ENCODE data around the gene ICA1L. TPM values are rescaled to one million over a fixed set of nuclear protein-coding genes. Genes with fewer than 3 reads are reported as not detected.

ICA1L gene
- total and polyA plus RNA-seq, 2 of the 8 experiments (the other 6 are each of a cell fraction or from before 2014, with no cell fraction given) = 1.1 to 3.4 TPM

- no peaks in the 10 kb centered on the region for H3K79me2 ChIP-seq (ENCODE audit: control insufficient read depth in 1 of 2, insufficient read depth in 2 of 2, low read length in 2 of 2)
- no peak overlapping the region for H2BK120ac ChIP-seq (replicated peaks; ENCODE audit: low read depth, low read length)
- no peak for TF ChIP-seq SIRT6 (IDR thresholded peaks at IDR 0.05; ENCODE audit: low read length)
- no peak for TF ChIP-seq CBX5 (IDR thresholded peaks at IDR 0.05; ENCODE audit: low read depth, low read length)
- TF ChIP-seq SIX5 (IDR thresholded peaks at IDR 0.05; ENCODE audit: low read depth, low read length) = no peak
- TF ChIP-seq HDAC2 (IDR thresholded peaks at IDR 0.05; ENCODE audit: borderline replicate concordance in 1 of 2, low read depth in 2 of 2, low read length in 2 of 2) = no peak
- no peak for TF ChIP-seq BCL11A (IDR thresholded peaks at IDR 0.05; ENCODE audit: low read depth in 2 of 2, low read length in 2 of 2)
- no peak for TF ChIP-seq E2F6 (IDR thresholded peaks at IDR 0.05)
- no peaks in the 10 kb centered on the region for H3K27me3 ChIP-seq (replicated peaks in 1 of 4; ENCODE audit: control insufficient read depth in 3 of 4, extremely low read depth in 1 of 4, insufficient read depth in 3 of 4, low read length in 3 of 4)
- H2BK20ac ChIP-seq (ENCODE audit: low read length) = no peak overlapping the region
- no peak overlapping the region for H2BK5ac ChIP-seq (ENCODE audit: low read depth, low read length)
- no peak overlapping the region for H3K27ac ChIP-seq (ENCODE audit: low read depth, low read length)
- no peak for DNase-seq (ENCODE audit: low read depth in 1 of 2, low spot score in 2 of 2)
- no peaks in the 10 kb centered on the region for H3K36me3 ChIP-seq (ENCODE audit: control insufficient read depth in 2 of 4, insufficient read depth in 4 of 4, low read length in 3 of 4)
- no peak overlapping the region for H3K56ac ChIP-seq (replicated peaks; ENCODE audit: insufficient read length, low read depth, low read length)
- no peaks in the 10 kb centered on the region for H3K9me3 ChIP-seq (ENCODE audit: insufficient read depth in 2 of 2, low read depth in 1 of 2, low read length in 1 of 2)
- H3K14ac ChIP-seq (ENCODE audit: insufficient read length) = no peak overlapping the region
- H4K5ac ChIP-seq (ENCODE audit: insufficient read length, low read depth, low read length) = no peak overlapping the region
- H2BK15ac ChIP-seq (ENCODE audit: low read length) = 0 out of 2 replicates have a peak overlapping the region, but pooled peaks have one; percentile 31
- FAIRE-seq = no peak
- no peak overlapping the region for H2AK5ac ChIP-seq (ENCODE audit: low read depth, low read length)
- no peaks in the 10 kb centered on the region for H3K4me1 ChIP-seq (replicated peaks in 1 of 4; ENCODE audit: control insufficient read depth in 3 of 4, insufficient read depth in 4 of 4, low read length in 3 of 4)
- H3K4me2 ChIP-seq (ENCODE audit: insufficient read depth in 1 of 2, low read depth in 2 of 2, low read length in 2 of 2) = no peak overlapping the region
- no peak overlapping the region for H3K9ac ChIP-seq (replicated peaks in 1 of 4; ENCODE audit: extremely low read depth in 1 of 4, low read depth in 3 of 4, low read length in 3 of 4)
- WGBS, 2 experiments (ENCODE audit: extremely low coverage in 1 of 2, insufficient coverage in 1 of 2, insufficient read length in 1 of 2, insufficient replicate concordance in 2 of 2, low coverage in 1 of 2, low lambda C conversion rate in 2 of 2, missing lambda C conversion rate in 1 of 2) = 95% methylated on average over 3 of the region's 3 CpGs; no CpG with 5 or more reads in 1 of the 2 experiments
- H3K4ac ChIP-seq (replicated peaks; ENCODE audit: insufficient read length, low read depth, low read length) = no peak overlapping the region
- no peaks in the 10 kb centered on the region for H3K23me2 ChIP-seq (ENCODE audit: low read depth, low read length)
- ChIA-PET POLR2A (ENCODE audit: partially characterized antibody) (no interaction called here), CTCF (ENCODE audit: partially characterized antibody) (no interaction called here)
- no peak overlapping the region for H3K23ac ChIP-seq (ENCODE audit: insufficient read length)
- peaks cover 0 to 2% of the 10 kb centered on the region in 2 experiments for H4K20me1 ChIP-seq (replicated peaks in 1 of 2; ENCODE audit: control insufficient read depth in 1 of 2, insufficient read depth in 2 of 2, low read length in 2 of 2)
- H2BK12ac ChIP-seq (ENCODE audit: low read depth, low read length) = no peak overlapping the region
- no peak overlapping the region for H3K4me3 ChIP-seq (ENCODE audit: extremely low read depth in 1 of 4, insufficient read depth in 2 of 4, low read depth in 3 of 4, low read length in 4 of 4)
- H2AFZ ChIP-seq (ENCODE audit: low read length) = no peak overlapping the region
- H3K18ac ChIP-seq (ENCODE audit: extremely low read depth, low read length) = no peak overlapping the region
- no peak overlapping the region for H4K8ac ChIP-seq (ENCODE audit: extremely low read depth, insufficient read depth, low read length)
- no peaks in the 10 kb centered on the region for H3K79me1 ChIP-seq (ENCODE audit: low read depth, low read length)
- H4K91ac ChIP-seq (replicated peaks; ENCODE audit: insufficient read length, low read length) = no peak overlapping the region
Measured at GRCh38 chr2:202818321-202818720, 53.2 kb downstream of the ICA1L start.
